GM21423 (cell line): ENCODE results near the gene SLC12A5.

Source experiments
- ATAC-seq: cut with Tn5 transposase; IDR thresholded peaks from one replicate; pipeline ENCODE4 v1.9.1; 2021; ENCODE audit warnings: mild to moderate bottlenecking, moderate library complexity; ENCODE audit not compliant: unreplicated experiment

The SLC12A5 gene

DNA sequence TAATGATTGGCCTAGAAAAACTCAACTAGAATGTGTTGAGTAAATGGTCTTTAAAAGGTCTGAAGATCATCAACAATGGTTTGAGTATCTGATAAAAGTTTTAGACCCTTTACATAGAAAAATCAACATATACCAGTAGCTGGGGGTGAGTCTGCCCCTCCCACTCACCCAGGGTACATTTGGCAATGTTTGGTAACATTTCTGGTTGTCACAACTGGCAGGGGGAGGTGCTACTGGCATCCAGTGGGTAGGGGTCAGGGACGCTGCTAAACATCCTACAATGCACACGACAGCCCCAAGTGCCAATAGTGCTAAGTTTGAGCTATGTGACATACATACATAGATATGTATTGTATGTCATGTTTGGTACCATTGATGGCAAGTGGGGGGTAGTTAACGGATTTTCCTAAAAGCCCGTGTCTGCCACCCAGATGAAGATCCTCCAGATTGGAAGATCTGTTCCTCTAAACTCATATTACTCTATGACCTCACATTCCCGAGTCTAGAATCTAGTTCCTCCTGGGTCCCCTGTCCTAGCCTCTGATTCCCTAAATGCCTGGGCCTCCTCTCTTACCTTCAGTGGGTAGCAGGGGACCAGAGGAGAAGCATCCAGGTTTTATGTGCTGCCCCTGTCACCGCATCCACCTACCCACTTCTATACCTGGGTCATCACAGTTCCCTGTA is 22.9 kb upstream of the SLC12A5 start:
- no peak for ATAC-seq

DNA sequence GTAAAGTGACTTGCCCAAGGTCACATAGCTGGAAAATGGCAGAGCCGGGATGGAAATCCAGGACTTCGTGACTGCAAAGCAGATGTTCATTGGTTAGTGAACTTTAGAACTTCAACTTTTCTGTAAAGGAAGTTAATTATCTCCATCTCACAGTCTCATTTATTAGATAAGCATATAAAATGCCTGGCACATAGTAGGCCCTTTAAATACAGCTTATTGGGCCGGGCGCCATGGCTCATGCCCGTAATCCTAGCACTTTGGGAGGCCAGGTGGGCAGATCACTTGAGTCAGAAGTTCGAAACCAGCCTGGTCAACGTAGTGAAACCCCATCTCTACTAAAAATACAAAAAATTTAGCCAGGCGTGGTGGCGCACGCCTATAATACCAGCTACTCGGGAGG is 22.1 kb upstream of the SLC12A5 start:
- no peak for ATAC-seq

DNA sequence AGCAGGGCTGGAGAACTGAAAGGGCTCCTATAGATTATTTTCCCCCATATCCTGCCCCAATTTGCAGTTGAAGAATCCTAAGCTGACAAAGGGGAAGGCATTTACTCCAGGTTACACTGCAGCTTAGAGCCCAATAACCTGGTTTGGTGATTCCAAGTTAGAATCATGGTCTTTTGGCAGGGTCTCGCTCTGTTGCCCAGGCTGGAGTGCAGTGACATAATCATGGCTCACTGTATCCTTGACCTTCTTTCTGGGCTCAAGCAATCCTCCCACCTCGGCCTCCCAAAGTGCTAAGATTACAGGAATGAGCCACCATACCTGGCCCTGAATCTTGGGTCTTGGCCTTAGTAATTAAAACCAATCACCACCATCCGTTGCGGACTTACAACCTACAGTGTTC is 21.3 kb upstream of the SLC12A5 start:
- no peak for ATAC-seq

DNA sequence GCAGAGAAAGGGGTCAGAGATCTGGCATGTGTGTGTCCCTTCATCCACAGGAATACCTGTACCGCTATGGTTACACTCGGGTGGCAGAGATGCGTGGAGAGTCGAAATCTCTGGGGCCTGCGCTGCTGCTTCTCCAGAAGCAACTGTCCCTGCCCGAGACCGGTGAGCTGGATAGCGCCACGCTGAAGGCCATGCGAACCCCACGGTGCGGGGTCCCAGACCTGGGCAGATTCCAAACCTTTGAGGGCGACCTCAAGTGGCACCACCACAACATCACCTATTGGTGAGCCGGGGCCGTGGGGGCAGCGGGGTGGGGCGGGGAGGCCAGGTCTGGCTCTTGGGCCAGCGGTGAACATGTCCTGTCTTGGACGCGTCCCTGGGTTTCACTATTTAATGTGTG is 19.2 kb upstream of the SLC12A5 start:
- ATAC-seq: no peak

DNA sequence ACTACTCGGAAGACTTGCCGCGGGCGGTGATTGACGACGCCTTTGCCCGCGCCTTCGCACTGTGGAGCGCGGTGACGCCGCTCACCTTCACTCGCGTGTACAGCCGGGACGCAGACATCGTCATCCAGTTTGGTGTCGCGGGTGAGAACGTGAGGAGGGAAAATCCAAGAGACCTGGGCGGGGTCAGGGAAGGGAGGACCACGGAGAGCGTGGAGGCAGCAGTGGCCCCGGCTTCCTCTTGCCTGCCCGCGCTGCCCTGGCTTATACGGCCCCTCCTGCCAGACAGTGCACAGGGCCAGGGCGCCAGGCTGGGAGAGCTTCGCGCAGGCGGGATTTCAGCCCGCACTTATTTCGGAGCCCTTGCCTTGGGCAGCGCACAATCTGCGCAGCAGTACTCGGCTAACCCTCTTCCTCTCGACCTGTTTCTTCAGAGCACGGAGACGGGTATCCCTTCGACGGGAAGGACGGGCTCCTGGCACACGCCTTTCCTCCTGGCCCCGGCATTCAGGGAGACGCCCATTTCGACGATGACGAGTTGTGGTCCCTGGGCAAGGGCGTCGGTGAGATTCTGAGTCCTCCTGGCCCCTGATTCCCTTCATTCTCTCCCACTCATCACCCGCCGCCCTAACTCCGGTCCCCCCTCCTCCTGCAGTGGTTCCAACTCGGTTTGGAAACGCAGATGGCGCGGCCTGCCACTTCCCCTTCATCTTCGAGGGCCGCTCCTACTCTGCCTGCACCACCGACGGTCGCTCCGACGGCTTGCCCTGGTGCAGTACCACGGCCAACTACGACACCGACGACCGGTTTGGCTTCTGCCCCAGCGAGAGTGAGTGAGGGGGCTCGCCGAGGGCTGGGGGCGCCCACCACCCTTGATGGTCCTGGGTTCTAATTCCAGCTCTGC is 18.3 kb upstream of the SLC12A5 start:
- no peak for ATAC-seq

DNA sequence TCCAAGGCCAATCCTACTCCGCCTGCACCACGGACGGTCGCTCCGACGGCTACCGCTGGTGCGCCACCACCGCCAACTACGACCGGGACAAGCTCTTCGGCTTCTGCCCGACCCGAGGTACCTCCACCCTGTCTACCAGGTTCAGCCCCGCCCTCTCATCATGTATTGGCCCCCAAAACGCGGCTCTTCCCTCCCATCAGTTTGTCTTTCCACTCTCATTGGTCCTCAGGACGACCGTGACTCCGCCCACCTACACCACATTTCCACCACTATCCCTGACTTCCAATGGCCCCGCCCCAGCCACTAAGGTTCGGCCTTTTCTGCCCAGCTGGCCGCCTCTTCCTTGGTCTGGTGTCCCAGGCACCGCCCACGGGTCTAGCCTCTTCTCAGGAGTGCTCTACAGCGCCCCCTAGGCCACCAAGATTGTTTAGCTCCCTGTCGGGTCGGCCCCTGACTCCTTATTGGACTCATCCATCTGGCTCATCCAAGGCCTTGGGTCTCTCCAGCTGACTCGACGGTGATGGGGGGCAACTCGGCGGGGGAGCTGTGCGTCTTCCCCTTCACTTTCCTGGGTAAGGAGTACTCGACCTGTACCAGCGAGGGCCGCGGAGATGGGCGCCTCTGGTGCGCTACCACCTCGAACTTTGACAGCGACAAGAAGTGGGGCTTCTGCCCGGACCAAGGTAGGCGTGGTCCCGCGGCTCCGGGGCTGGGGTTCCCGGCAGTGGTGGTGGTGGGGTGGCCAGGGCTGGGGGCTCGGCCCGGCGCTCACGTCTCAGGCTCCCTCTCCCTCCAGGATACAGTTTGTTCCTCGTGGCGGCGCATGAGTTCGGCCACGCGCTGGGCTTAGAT is 17.2 kb upstream of the SLC12A5 start:
- ATAC-seq: no peak

DNA sequence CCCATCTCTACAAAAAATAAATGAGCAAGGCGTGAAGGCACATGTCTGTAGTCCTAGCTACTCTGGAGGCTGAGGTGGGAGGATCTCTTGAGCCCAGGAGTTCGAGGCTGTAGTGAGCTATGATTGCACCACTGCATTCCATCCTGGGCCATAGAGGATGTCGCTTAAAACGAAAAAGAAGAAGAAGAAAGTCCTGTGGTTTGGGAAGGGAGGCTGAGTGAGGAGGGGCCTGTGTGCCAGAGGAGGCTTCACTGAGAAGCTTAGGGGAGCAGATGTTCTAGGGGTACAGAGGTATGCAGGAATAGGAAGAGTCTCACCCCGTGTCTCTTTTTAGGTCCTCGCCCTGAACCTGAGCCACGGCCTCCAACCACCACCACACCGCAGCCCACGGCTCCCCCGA is 16.1 kb upstream of the SLC12A5 start:
- no peak for ATAC-seq

DNA sequence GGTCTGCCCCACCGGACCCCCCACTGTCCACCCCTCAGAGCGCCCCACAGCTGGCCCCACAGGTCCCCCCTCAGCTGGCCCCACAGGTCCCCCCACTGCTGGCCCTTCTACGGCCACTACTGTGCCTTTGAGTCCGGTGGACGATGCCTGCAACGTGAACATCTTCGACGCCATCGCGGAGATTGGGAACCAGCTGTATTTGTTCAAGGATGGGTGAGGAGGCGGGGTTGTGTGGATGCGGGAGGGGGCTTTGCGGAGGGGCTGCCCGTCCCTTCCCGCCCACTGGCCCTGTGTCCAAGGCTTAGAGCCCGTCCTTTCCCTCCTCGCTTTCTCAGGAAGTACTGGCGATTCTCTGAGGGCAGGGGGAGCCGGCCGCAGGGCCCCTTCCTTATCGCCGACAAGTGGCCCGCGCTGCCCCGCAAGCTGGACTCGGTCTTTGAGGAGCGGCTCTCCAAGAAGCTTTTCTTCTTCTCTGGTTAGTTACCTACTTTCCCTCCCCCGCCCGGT is 15.6 kb upstream of the SLC12A5 start:
- ATAC-seq: no peak

DNA sequence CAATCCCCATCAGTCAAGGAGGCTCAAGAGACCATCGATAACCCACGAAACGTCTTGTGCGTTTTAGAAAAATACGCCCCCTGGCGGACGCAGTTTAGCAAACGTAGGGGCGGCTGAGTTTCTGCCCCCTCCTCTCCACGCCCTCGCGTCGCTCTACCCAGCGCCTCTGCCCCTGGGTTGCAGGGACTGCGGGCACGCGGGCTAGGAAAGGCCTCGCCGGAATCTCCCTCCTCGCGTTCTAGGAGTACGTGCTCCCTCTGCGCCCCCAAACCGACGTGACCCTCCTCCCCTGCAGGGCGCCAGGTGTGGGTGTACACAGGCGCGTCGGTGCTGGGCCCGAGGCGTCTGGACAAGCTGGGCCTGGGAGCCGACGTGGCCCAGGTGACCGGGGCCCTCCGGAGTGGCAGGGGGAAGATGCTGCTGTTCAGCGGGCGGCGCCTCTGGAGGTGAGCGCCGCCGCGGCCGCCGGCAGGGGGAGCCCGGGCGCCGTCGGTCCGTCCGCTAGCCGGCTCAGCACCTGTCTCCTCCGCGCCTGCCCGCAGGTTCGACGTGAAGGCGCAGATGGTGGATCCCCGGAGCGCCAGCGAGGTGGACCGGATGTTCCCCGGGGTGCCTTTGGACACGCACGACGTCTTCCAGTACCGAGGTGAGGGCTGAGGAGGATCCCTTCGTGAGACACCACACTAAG is 15.0 kb upstream of the SLC12A5 start:
- peak; percentile 71 for ATAC-seq

DNA sequence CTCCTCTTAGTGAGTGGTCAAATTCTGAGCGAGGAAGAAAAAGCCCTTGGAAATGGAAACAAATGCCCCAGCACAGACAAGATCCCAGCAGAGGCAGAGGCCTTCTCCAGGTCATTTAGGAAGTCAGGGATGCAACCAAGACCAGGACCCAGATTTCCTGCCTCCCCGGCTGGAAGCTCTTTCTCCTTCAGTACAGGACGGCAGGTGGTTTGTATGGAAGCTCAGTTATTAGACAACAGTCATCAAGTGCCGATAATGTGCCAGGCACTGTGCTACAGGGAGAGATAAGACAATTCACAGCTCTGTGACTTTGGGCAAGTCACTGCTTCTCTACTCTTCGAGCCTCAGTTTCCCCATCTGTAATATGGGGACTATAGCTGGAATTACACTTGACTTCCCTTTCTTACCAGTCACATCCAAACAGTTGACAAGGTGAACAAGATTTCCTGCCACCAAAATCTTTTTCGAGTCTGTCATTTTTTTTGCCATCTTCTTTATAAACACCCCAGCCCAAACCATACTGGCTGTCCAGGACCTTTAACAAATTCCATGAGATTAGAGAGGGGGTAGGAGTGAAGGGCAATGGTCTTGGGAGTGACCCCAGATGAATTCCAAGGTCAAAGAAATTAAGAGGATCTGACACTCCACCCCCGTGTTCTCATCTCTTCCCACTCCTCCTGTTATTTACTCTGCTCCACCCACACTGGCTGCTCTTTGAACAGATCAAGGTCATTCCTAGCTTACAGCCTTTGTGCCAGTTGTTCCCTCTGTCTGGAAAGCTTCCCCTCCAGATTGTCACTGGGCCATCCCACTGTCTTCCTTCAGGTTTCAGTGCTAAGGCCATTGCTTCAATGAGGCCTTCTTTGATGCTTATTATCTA is 14.3 kb upstream of the SLC12A5 start:
- no peak for ATAC-seq

DNA sequence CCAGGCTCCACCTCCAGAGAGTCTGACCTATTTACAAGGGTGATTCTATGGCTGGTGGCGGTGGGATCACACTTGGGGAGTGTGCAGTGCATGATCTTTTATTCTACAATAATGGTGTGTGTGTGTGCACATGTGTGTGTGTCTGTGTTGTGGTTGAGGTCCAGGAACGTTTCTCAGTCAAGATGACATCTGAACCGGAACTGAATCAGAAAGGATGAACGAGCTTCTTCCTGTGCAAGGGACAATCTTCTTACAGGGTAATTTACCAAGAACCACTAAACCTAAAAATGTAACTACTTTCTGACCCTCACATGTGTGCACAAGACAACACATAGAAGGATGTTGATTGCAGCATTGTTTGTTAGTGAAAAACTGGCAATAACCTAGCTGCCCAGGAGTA is 11.7 kb upstream of the SLC12A5 start:
- ATAC-seq: no peak

DNA sequence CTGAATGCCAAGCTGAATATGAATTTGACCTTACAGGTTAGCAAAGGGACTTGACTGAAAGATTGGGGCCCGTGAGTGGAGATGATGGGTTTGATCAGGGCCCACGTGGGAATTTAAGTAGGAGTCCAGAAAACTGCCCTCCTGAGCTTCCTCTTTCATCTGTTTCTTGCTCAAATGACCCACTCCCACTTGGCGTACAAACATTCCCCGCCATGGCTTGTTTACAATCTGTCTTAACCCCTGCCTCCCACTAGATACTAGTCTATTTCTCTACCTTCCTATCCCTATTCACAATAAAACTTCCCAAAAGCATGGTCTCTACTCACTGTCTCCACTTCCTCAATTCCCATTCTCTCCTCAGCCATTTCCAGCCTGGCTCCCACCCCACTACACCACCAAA is 10.9 kb upstream of the SLC12A5 start:
- no peak for ATAC-seq

DNA sequence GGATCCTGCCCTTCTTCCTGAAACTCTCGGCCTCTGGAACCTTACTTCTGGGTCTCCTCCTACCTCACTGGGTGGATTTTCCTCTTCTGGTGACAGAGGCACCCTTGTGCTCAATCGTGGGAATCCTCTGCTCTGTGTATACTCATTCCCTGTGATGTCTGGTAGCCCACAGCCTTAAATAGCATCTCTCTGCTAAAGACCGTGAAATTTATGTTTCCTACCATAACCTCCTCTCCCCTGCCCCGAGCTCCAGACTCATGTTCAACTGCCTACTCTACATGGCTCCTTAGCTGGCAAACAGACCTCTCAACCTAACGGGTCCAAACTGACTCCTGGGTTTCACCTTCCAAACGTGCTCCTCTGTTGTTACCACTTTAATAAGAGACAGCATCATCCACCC is 10.4 kb upstream of the SLC12A5 start:
- no peak for ATAC-seq

DNA sequence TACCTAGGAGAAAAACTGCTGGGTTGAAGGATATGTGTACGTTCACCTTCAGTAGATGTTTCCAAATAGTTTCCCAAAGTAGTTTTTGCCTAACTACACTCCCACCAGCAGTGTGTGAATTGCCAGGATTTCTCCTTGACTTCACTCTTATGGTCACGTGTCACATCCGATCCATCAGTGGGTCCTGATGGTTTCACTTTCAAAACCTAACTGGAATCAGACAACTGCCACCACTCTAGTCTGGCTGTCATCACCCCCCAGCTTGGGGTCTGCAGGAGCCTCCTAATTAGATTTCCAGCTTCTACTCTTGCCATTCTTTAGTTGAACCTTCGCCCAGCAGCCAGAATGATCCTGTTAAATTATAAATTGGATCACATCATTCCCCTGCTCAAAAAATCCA is 8.5 kb upstream of the SLC12A5 start:
- ATAC-seq: no peak

DNA sequence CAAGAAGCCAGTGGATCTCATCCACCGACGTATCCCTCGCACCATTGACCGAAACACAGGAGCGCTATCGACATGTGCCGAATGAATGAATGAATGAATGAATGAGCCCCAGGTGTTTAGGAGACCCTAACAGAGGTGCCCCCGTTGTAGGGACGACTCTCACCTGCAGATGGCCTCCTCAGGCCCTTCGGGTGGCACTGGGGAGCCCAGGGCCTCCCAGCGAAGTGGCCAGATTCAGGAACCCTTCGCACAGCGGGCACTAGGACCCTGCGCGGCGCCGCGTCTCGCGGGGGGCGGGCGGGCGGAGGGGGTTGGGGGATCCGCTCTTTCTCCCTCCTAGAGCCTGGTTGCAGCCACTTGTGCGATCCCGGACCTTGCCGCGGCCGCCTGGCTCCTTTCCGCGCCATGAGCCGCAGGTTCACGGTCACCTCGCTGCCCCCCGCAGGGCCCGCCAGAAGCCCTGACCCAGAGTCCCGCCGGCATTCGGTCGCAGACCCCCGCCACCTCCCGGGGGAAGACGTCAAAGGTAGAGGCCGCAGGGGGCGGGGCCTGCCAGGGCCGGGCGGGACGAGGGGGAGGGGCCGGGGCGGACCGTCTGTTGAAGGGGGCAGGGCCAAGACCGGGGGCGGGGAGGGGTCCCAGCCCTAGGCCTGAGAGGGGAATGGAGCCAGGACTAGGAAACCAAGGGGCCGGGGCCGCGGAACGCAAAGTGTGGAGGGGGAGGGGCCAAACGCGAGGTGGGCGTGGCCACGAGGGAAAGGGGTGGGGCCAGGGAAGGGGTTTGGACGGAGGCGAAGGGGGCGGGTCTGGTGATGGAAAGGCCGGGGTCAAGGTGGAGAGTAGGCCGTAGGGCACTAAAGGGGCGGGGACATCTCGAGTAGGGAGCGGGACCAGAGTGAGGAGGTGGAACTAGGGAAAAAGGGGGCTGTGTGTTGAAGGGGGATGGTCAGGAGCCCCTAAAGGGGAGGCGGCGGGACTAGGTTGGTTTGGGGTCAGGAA is 7.4 kb upstream of the SLC12A5 start:
- ATAC-seq: no peak

DNA sequence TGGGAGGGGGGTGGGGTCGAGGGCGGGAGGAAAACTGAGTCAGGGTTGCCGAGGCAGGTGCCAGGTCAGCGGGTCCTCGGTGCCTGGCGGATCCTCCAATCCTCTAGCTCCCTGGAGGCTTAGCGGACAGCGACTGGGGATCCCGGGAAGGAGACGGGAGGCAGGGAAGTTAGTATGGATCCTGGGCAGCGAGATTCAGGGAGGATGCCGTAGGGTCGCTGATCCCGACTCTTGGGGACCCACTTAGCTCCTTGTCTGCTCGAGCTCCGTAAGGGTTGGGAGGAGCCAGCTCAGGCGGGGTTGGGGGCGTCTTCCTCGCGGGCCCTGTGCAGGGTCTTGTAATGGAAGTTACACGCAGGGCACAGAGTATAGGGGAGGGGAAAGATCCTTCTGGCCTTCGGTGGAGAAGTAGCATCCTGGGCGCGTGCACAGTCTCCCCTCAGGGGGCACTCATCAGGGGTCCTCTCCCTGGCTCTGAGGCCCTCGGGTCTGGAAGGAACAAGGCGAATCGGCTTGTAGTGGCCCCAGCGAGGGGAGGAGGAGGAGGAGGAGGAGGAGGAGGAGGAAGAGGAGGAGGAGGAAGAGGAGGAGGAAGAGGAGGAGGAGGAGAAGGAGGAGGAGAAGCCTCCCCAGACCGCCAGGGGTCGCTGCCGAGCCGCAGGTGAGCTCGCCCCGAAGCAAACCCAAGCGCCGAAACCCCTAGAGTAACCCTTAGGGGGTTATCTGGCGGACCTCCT is 6.4 kb upstream of the SLC12A5 start:
- ATAC-seq: no peak

DNA sequence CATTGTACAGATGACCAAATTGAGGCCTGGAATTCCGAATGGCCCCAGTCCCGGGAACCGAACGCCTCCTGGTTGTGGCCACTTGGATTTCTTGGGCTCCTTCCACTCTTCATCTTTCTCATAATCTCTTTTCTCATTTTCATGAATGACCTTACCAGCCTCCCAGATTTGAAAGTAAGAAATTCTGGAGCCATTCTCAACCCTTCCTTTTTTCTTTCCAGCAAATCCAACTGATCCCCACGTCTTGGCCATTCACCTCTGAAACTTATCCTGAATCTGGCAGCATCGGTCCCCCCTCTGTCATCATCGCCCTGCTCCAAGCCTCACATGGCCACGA is 5.9 kb upstream of the SLC12A5 start:
- ATAC-seq: no peak

DNA sequence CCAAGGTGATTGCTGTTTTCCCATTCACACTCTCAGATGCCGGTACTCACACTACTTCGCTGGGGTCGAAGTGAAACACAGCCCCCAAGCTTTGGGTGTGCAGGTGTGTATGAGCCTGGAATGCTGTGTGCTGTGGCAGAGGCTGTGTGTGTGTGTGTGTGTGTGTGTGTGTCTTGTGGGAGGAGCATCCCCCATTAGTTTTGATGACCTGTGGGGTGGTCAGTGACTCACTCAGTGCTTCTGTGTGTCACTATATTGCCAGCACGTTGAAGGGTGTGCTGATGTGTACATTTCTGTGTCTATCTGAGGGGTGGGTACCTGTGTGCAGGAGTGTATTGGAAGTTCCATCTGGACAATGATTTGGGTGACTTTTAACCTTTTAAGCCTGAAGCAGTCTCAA is 5.0 kb upstream of the SLC12A5 start:
- ATAC-seq: no peak
